Choroid plexus epithelial cell (primary cell): Measurements from ENCODE around the gene ZNF674.
A peak's percentile ranks its signal among the peaks of the same experiment; 100 is the strongest.
"Not testable (repeated sequence)": the region's sequence is repeated elsewhere in the genome, so short reads cannot be mapped to it uniquely, and the experiment has no call there.

Source experiments
- DNase-seq: peaks from one replicate; pipeline ENCODE4 v3.0.0-alpha.2; 2010; ENCODE audit warnings: low read depth
- H3K4me3 ChIP-seq: 2 replicates; pipeline ENCODE4 v1.5.1; 2011; ENCODE audit warnings: low read depth, mild to moderate bottlenecking, control low read depth, low read length, moderate library complexity
- TF ChIP-seq, protein P1 (sequence below): conservative IDR thresholded peaks from 2 replicates; pipeline ENCODE4 v1.5.1; 2011; ENCODE audit warnings: low read depth, mild to moderate bottlenecking, control low read depth, inconsistent platforms, low read length, moderate library complexity

Gene ZNF674

DNA sequence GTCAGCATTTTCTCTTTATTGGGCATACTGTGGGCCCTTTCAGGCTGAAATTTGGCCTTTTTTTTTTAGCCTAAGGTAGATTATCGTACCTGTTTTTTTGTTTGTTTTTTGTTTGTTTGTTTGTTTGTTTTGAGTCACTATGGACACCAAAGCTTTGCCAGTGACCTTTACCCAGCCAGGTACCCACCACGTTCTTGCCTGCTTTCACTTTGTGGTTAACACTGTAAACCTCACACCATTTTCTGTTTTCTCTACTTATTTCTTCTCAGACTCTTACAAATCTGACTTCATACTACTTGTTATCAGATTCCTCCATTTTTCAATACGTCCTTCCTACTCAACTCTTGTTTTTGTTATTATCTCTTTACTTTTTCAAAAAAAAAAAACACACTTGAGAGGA lies 81.5 kb downstream of the ZNF674 start:
- DNase-seq, result no peak
- H3K4me3 ChIP-seq, result no peak overlapping the region
- TF ChIP-seq, protein P1, sequence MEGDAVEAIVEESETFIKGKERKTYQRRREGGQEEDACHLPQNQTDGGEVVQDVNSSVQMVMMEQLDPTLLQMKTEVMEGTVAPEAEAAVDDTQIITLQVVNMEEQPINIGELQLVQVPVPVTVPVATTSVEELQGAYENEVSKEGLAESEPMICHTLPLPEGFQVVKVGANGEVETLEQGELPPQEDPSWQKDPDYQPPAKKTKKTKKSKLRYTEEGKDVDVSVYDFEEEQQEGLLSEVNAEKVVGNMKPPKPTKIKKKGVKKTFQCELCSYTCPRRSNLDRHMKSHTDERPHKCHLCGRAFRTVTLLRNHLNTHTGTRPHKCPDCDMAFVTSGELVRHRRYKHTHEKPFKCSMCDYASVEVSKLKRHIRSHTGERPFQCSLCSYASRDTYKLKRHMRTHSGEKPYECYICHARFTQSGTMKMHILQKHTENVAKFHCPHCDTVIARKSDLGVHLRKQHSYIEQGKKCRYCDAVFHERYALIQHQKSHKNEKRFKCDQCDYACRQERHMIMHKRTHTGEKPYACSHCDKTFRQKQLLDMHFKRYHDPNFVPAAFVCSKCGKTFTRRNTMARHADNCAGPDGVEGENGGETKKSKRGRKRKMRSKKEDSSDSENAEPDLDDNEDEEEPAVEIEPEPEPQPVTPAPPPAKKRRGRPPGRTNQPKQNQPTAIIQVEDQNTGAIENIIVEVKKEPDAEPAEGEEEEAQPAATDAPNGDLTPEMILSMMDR, result no peak

DNA sequence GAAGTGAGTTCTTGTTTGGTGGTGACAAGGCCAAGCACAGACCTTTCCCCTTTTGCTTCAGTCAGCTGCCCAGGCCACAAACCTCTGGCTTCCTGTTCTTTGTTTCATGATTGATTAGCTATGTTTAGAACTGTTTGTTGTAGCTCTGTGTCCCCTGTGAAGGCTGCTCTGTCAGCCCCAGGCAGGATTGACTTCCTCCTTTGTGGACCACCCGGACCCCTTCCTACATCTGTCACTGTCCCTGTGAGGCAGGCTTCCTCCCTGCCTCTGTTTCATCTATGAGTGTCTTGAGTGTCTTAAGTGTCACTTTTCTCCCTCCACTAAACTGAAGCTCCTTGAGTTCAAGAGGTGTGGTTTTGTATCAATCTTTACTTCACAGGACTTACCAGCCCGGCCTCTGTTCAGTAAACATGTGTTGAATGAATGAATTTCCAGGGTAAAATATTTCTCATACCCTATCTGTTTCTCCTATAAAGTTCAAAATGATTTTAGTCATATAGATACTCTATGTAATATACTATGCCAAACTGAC lies 83.5 kb downstream of the ZNF674 start:
- no peak overlapping the region for H3K4me3 ChIP-seq
- TF ChIP-seq, protein P1, result no peak
- DNase-seq, result no peak

DNA sequence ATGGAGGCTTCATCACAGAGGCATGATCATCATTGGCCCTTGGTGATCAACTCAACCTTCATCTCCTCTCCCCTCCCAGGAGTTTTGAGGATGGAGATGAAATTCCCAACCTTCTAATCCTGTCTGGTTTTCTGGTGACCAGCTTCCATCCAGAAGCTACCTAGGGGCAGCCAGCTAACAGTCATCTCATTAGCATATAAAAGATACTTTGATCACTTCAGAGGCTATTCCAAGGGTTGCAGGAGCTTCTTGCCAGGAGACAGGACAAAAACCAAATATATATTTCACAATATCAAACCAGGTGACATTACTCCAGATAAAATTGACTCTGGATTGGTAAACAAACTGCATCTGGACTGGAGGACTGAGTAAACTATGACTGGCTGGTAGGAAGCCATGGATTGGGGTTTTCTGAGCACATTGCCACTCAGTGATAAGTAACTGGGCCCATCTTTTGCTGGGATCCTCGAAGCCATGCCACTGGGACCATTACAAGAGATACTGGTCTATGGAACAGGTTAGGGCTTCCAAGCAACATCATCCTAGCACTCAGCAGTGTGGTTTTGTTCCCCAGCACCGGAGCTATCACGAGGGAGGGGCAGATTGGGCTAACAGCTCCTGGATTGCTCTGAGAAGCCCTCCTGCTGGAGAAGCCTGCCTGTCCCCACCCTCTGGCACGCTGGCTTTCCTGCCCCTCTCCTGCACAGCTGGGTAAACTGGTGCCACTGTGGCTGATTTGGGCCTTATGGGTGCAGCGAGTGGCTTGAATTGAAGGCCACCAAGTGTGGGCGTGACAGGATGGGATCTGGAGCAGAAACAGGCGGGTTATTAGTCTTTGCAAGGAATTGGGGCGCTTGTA lies 84.2 kb downstream of the ZNF674 start:
- not testable (repeated sequence) for H3K4me3 ChIP-seq, DNase-seq

DNA sequence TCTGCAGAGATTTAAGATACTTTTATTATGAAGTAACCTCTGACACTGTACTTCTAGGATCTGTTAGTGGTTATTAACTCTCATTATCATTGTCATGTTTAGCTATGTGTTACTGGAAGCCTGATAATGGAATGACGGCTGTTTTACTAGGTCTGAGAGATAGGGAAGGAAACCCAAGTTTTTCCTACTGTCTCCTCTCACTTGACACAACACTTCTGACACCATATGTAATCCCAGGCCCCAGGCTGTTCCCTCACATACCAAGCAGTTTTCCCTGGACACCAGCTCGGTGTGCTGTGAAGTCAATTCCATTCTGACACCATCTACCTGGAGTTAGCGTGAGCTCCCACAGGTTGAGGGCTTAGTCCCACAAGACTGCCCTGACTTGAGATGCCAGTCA lies 85.6 kb downstream of the ZNF674 start:
- H3K4me3 ChIP-seq, result no peak overlapping the region
- DNase-seq, result no peak
- TF ChIP-seq, protein P1, result no peak

DNA sequence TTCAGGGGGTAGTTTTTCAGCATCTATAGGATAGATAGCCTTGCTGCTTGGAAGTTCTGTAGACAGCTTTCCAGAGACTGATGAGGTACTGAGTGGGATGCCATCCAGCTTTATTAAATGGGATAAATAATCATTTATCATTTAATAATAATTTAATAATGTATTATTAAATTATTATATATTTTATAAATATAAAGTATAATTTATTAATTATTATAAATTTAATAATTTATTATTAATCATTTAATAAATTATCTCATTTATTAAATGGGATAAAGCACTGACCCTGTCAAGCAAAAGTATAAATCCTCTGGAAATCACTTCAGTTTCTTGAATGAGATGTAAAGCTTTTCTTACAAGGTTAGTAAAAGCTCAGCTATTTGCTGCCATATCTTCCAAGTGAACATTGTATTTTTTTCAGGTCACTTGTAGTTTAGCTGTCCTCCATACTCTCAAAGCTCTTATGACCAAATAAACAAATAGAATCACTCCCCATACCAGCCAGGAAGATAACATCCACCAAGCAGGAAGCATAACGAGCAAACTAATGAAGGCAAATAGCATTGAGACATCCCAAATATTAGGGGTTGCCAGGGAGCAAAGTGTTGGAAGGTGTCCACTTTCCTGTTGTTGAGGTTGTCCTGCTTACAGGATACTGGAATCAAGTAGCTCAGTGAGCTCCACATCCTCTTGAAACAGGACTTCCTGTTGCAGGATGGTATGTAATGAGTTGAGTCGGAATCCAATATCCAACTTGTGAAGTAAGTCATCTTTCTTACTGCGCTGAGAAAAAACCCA lies 88.9 kb downstream of the ZNF674 start:
- H3K4me3 ChIP-seq, result no peak overlapping the region
- TF ChIP-seq, protein P1, result no peak

More for the DNA sequence above, 88.9 kb downstream of the ZNF674 start:
- DNase-seq, result peak; percentile 3
